Activated naive CD8-positive, alpha-beta T cell treated with anti-CD3 and anti-CD28 coated beads, Interleukin-2, amount 10 ng/mL, durations not matched to agents 7 days and 5 days (primary cell): ENCODE measurements around the gene RBMS1. TPM values are rescaled to one million over a fixed set of nuclear protein-coding genes. Genes with fewer than 3 reads are reported as not detected.

Experiments
- ATAC-seq: fragments of 150-1000 bp; cut with Tn5 transposase; one replicate; pipeline ENCODE4 v1.10.0; 2021; ENCODE audit warnings: low read depth, moderate library complexity
- POLR2A ChIA-PET: fragments of 350-600 bp; sonication (Branson Sonifier 250); formaldehyde crosslinking; loops from one replicate; lab custom pipeline; 2021; ENCODE audit warnings: antibody characterized with exemption; lab: Charles Lee
- DNase-seq: peaks from one replicate; pipeline ENCODE4 v3.0.0; 2021
- H3K27ac Mint-ChIP-seq: one replicate; pipeline ENCODE4 v1.8.0; 2022; ENCODE audit warnings: mild to moderate bottlenecking, mixed read lengths
- H3K27me3 Mint-ChIP-seq: one replicate; pipeline ENCODE4 v1.8.0; 2022; ENCODE audit warnings: mild to moderate bottlenecking, moderate library complexity, mixed read lengths
- H3K36me3 Mint-ChIP-seq: one replicate; pipeline ENCODE4 v1.8.0; 2021; ENCODE audit warnings: mild to moderate bottlenecking, mixed read lengths
- H3K4me1 Mint-ChIP-seq: one replicate; pipeline ENCODE4 v1.8.0; 2021; ENCODE audit warnings: mixed read lengths
- H3K4me3 Mint-ChIP-seq: one replicate; pipeline ENCODE4 v1.8.0; 2022; ENCODE audit warnings: mild to moderate bottlenecking, moderate library complexity, mixed read lengths
- H3K9me3 Mint-ChIP-seq: one replicate; pipeline ENCODE4 v1.8.0; 2021; ENCODE audit warnings: mixed read lengths
- total RNA-seq, 2 experiments: library from RNA; stranded (reverse); gene quantifications; one replicate each; pipeline ENCODE4 v1.2.3, GENCODE V29; 2021

Gene RBMS1
- total RNA-seq, 2 experiments from 2014 or later = 87.9 to 90.6 TPM

DNA sequence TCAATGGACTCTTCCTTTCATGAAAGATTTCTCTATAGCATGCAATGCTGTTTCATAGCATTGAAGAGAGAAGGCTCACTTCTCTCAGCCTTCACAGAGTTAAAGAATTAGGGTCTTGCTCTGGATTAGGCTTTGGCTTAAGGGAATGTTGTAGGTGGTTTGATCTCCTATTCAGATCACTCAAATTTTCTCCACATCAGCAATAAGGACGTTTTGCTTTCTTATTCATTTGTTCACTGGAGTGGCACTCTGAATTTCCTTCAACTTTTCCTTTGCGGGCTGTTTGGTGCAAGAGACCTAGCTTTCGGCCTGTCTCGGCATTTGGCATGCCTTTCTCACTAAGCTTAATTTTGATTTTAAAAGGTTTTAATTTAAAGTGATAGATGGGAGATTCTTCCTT lies 131.6 kb downstream of the RBMS1 start:
- Mint-ChIP-seq H3K27me3 (no peaks in the 10 kb centered on the region), H3K4me3 (no peak overlapping the region), H3K9me3 (no peaks in the 10 kb centered on the region), H3K4me1 (peaks cover 16% of the 10 kb centered on the region), H3K27ac (no peak overlapping the region), H3K36me3 (peaks cover 44% of the 10 kb centered on the region)
- DNase-seq (no peak), ATAC-seq (no peak)
- POLR2A ChIA-PET = no interaction called here

DNA sequence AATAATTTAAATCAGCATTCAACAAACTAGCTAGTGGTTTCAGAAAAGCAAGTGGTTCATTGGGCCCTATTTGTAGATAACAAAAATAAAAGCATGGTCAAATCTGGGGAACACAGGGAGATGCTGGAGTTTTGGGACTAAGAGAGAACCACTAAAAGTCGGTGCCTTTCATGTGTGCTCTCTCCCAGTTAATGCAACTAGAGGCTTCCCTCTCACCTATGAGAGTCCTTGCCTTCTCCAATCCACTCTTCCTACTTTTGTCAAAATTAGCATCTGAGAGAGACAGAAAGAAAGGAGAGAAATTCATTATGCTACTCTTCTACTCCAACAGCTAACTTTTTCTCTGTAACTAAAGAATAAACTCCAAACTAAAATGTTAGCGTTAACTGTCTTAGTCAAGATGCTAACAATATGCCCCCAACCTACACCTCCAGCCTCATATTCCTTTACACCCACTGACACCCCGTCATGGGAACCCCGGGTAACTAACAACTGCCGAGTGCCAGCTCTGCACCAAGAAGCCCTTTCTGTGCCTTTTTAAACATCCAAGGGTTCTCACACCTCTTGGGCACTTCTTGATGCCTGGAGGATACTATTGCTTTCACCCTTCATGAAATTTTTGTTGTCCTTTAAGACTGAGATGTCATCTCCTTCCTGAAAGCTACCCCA lies 133.4 kb downstream of the RBMS1 start:
- Mint-ChIP-seq H3K27me3 (no peaks in the 10 kb centered on the region), H3K4me3 (no peak overlapping the region), H3K4me1 (peaks cover 17% of the 10 kb centered on the region), H3K36me3 (peaks cover 46% of the 10 kb centered on the region), H3K9me3 (no peaks in the 10 kb centered on the region), H3K27ac (peak overlapping the region; percentile 10)
- ATAC-seq (no peak), DNase-seq (no peak)
- POLR2A ChIA-PET = no interaction called here

DNA sequence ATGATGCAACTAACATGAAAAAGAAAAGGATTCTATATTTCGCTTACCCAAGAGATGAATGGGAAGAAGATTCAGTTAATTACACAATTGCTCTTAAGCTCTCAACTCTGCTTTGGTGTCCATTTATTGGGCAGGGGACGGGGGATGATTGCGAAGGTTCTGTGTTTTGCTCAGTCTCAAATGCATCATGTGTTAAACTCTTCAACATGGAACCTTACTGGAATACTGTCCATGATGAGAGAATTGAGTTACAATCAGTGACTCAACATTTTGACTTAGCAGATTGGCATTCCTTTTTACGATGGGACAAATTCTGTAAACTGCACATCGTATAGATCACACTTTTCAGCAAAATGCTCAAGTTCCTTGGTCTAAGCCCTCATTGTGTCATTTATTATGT lies 135.6 kb downstream of the RBMS1 start:
- no peak overlapping the region for H3K27ac Mint-ChIP-seq
- H3K27me3 Mint-ChIP-seq = no peaks in the 10 kb centered on the region
- POLR2A ChIA-PET = no interaction called here
- DNase-seq (no peak), ATAC-seq (no peak)
- H3K9me3 Mint-ChIP-seq = no peaks in the 10 kb centered on the region
- H3K4me1 Mint-ChIP-seq = peaks cover 23% of the 10 kb centered on the region
- peaks cover 31% of the 10 kb centered on the region for H3K36me3 Mint-ChIP-seq
- H3K4me3 Mint-ChIP-seq = no peak overlapping the region

DNA sequence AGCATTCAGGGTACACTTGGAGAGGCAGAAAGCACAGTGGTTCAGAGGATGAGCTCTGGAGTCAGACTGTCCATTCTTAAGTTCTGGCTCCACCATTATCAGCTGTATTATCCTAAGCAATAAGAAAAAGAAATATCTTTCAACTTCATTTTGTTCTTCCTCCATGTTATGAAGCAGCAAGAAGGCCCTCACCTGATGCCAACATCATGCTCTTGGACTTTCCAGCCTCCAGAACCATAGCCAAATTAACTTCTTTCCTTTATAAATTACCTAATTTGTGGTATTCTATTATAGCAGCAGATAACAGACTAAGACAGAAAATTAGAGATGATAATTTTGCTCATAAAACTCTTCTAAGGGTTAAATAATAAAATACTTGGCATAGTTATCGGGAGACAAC lies 137.1 kb downstream of the RBMS1 start:
- ATAC-seq = no peak
- H3K4me1 Mint-ChIP-seq = peaks cover 24% of the 10 kb centered on the region
- no peak overlapping the region for H3K4me3 Mint-ChIP-seq
- POLR2A ChIA-PET = no interaction called here
- H3K27ac Mint-ChIP-seq = no peak overlapping the region
- H3K9me3 Mint-ChIP-seq = no peaks in the 10 kb centered on the region
- DNase-seq = no peak
- H3K27me3 Mint-ChIP-seq = no peaks in the 10 kb centered on the region
- H3K36me3 Mint-ChIP-seq = peaks cover 30% of the 10 kb centered on the region

DNA sequence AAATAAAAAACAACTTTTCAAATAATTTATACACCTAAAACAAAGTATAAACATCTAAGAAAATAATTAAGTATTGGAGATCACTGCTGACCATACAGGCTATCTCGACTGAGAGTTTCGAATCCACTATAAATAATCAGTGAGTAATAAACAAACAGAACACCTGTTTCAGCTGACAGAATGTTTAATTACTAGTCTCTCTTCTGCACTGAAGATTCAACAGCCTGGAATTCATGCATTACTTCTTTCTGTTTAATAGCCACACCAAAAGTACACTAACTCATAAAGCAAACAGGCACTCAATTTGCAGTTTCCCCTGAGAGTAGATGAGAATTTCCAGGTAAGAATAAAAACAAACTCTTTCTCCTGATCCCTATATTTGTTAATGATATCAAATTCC lies 138.5 kb downstream of the RBMS1 start:
- Mint-ChIP-seq H3K27ac (no peak overlapping the region), H3K9me3 (no peaks in the 10 kb centered on the region), H3K27me3 (no peaks in the 10 kb centered on the region), H3K4me3 (no peak overlapping the region), H3K36me3 (peaks cover 27% of the 10 kb centered on the region), H3K4me1 (peaks cover 19% of the 10 kb centered on the region)
- POLR2A ChIA-PET = no interaction called here
- ATAC-seq (no peak), DNase-seq (no peak)

DNA sequence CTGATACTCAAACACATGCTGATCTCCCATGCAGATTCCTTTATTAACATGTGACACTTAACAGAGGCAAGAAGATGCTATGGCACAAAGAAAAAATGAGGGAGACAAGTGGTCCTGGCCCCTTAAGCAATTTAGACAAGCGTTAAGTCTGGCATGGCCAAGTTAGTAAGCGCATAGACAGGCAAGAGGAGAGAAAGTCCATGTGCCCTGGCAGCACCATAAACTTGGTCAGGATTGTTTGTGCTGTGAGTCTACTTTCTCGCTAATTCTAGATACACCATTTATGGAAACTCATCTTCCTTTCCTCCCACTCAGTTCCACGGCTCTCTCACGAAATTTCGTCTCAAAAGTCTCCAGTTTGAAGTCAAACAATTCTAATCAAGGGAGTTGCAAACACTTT lies 138.9 kb downstream of the RBMS1 start:
- Mint-ChIP-seq H3K9me3 (no peaks in the 10 kb centered on the region), H3K27ac (no peak overlapping the region), H3K36me3 (peaks cover 29% of the 10 kb centered on the region), H3K4me3 (no peak overlapping the region), H3K4me1 (peaks cover 19% of the 10 kb centered on the region), H3K27me3 (no peaks in the 10 kb centered on the region)
- no peak for ATAC-seq
- DNase-seq = no peak
- POLR2A ChIA-PET = no interaction called here

DNA sequence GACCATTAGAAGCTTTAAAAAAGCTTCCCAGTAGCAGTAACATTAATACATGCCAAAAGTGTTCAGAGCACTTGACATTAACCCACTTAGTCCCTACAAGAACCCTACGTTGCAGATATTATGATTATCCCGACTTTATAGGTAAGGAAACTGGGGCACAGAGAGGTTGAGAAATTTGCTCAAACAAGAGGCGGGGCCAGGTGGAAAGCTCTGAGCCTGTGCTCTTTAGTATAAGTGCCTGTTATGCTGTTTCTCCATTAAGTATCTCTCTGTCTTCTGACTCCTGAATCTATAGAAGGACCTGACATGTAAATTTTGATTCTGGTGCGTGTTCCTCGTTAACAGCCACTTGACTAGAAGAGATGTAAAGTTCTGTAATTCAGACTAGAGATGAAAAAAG lies 139.8 kb downstream of the RBMS1 start:
- ATAC-seq (no peak), DNase-seq (no peak)
- Mint-ChIP-seq H3K36me3 (peaks cover 33% of the 10 kb centered on the region), H3K4me3 (no peak overlapping the region), H3K27me3 (no peaks in the 10 kb centered on the region), H3K4me1 (peaks cover 22% of the 10 kb centered on the region), H3K9me3 (no peaks in the 10 kb centered on the region), H3K27ac (no peak overlapping the region)
- POLR2A ChIA-PET = interaction anchor here (0.6 kb wide), 1 partner anchor 616 kb away, joined by 3 read pairs; no protein-coding TSS in a partner anchor

DNA sequence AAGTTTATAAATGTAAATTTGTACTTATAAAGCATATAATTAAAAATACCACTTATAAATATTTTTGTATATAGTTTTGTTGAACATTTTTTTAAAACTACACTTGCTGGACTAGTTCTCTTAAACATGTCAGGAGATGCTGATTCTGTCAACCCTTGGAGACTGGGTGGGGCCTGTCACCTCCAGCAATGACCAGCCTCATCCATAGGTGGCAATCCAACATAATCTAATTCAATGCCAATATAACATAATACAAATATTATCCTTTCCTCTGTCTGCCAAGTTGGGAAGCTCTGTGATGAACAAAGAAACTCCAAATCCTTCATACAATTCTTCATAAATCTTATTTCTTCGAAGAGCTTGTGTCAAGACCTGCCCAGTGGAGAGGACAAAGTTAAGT lies 140.4 kb downstream of the RBMS1 start:
- ATAC-seq (peak; percentile 74), DNase-seq (no peak)
- H3K4me1 Mint-ChIP-seq = peaks cover 25% of the 10 kb centered on the region
- no peaks in the 10 kb centered on the region for H3K9me3 Mint-ChIP-seq
- POLR2A ChIA-PET = no interaction called here
- peaks cover 34% of the 10 kb centered on the region for H3K36me3 Mint-ChIP-seq
- H3K27me3 Mint-ChIP-seq = no peaks in the 10 kb centered on the region
- H3K4me3 Mint-ChIP-seq = no peak overlapping the region
- no peak overlapping the region for H3K27ac Mint-ChIP-seq

DNA sequence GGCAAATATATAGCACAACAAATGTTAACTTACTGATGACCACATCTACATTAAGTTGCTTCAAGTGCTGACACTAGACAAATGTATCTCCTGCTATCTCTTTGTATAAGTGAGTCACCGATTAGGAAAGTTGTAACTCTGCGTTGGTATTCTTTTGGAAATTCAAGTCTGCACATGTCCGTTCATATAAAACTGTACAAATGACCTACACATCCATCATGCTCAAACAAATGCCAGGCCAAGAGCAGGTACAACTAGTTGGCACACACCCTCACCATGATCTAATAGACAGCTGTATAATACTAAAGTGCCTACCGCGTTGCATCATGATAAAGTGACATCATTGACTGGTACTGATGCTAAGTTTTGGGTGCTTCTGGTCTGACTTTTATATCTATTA lies 141.1 kb downstream of the RBMS1 start:
- Mint-ChIP-seq H3K9me3 (no peaks in the 10 kb centered on the region), H3K4me1 (peaks cover 24% of the 10 kb centered on the region), H3K27ac (no peak overlapping the region), H3K27me3 (no peaks in the 10 kb centered on the region), H3K36me3 (peaks cover 28% of the 10 kb centered on the region), H3K4me3 (no peak overlapping the region)
- POLR2A ChIA-PET = no interaction called here
- ATAC-seq (no peak), DNase-seq (no peak)

DNA sequence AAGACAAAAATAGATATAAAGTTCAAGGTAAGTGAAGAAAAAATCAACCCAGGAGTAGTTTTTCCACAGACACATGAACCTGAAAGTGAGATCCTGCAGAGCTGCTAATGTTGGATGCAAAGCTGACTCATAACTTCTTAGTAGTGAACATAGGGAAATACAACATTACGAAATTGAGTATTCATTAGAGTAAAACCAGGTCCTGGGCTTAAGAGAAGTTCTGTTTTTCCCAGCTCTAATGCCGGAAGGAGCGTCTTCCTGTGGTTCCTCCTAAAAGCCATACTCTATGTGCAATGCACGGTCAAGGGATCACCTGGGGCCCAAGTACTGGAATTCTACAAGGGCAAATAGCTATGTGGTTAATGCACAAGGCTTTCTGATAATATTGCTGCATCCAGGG lies 141.7 kb downstream of the RBMS1 start:
- H3K27me3 Mint-ChIP-seq = no peaks in the 10 kb centered on the region
- peaks cover 26% of the 10 kb centered on the region for H3K36me3 Mint-ChIP-seq
- H3K27ac Mint-ChIP-seq = no peak overlapping the region
- DNase-seq (no peak), ATAC-seq (no peak)
- H3K9me3 Mint-ChIP-seq = no peaks in the 10 kb centered on the region
- POLR2A ChIA-PET = no interaction called here
- no peak overlapping the region for H3K4me3 Mint-ChIP-seq
- peaks cover 29% of the 10 kb centered on the region for H3K4me1 Mint-ChIP-seq

DNA sequence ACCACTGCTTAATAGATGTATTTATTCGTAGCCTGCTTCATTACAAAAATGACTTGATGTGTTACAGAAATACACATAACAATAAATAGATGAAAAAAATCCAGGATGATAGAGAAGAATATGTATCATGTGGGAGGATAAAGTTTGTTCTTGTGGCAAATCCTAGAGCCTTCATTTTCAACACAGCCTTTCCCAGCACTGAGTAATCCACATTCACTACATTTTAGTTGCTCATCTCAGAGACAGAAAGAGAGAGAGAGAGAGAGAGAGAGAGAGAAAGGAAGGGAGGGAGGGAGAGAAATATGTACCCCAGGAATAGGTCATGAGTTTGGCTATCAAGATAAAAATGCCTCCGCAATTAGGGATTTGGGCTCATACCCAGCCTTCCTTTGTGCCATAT lies 144.3 kb downstream of the RBMS1 start:
- H3K27ac Mint-ChIP-seq = peak overlapping the region; percentile 32
- H3K4me1 Mint-ChIP-seq = peaks cover 39% of the 10 kb centered on the region
- no peaks in the 10 kb centered on the region for H3K9me3 Mint-ChIP-seq
- H3K4me3 Mint-ChIP-seq = no peak overlapping the region
- DNase-seq = no peak
- peaks cover 21% of the 10 kb centered on the region for H3K36me3 Mint-ChIP-seq
- POLR2A ChIA-PET = no interaction called here
- ATAC-seq = no peak
- no peaks in the 10 kb centered on the region for H3K27me3 Mint-ChIP-seq

DNA sequence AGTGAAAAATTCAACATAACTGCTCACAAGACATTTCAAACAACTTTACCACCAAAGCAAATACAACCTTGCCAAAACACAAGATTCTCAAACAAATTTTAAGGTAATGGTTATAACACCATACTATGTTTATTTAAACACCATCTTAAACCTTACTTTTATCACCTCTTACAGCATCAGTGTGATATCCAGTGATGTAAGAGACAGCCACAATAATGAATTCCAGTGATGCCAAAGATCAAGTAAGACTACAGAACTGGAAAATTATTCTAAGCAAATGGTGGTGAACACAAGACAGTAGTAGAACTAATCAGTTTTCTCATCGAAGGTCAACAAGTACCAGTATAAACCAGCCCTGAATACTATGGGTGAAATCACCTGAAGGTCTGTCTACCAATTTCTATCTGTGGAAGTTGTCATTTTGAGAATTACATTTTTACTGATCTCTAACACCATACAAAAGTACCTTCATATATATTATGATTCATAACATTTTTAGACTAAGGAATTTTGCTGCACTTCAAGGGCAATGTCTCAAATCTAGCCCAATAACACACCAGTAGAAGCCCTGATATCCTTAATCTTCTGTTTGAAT lies 146.2 kb downstream of the RBMS1 start:
- H3K27me3 Mint-ChIP-seq = no peaks in the 10 kb centered on the region
- H3K9me3 Mint-ChIP-seq = no peaks in the 10 kb centered on the region
- H3K36me3 Mint-ChIP-seq = peaks cover 27% of the 10 kb centered on the region
- H3K4me1 Mint-ChIP-seq = peaks cover 41% of the 10 kb centered on the region
- POLR2A ChIA-PET = no interaction called here
- H3K4me3 Mint-ChIP-seq = no peak overlapping the region
- DNase-seq (no peak), ATAC-seq (no peak)
- H3K27ac Mint-ChIP-seq = no peak overlapping the region

DNA sequence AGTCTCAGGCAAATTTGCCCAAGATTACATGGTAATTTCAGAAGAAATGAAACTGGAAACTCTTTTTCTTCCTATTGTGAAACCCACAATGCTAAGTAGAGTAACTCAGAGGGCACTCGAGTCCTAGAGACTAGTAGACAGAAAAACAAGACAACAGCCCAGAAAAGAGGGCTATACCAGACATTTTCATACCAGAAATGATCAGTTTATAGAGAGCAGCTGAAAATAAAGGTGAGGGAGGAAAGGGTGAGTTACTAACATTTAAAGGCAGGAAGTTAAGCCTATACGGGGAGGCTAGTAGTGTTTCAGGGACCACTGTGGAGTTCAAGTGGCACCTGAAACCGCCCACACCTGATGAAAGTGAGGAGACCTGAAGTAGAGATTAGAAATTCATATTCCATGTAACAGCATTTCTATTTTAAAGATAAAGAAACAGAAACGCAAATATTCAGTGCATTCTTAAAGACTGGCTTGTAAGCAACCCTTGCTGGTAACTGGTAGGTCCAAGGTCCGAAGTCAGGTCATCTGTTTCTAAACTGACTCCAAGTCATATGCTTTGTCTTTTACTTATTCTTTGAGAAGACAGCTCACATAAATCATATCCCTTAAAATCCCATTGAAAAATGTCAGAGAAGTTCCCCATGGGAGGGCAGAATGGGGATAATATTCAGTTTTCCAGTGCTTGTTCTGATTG lies 148.4 kb downstream of the RBMS1 start:
- ATAC-seq = peak; percentile 72
- H3K27me3 Mint-ChIP-seq = no peaks in the 10 kb centered on the region
- H3K36me3 Mint-ChIP-seq = peaks cover 27% of the 10 kb centered on the region
- POLR2A ChIA-PET = no interaction called here
- peaks cover 43% of the 10 kb centered on the region for H3K4me1 Mint-ChIP-seq
- DNase-seq = no peak
- H3K9me3 Mint-ChIP-seq = no peaks in the 10 kb centered on the region
- H3K27ac Mint-ChIP-seq = peak overlapping the region; percentile 65
- H3K4me3 Mint-ChIP-seq = peak overlapping the region; percentile 63

DNA sequence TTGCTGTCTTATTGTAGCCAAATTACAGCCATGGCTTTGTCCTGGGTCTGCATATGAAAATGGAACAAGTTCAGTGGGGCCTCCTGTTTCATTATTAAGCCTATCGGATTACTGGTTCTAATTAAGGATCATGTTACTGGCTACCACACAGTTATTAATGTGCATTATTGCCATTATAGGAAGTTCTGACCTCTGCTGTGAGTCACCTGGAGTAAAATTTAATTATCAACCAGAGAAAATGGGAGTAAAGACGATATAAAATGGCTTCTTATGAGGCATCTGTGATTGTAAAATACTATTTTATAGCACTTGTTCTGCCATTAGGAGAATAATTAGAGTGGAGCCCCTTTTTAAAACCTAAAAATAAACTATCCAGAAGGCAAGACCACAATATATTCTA lies 150.2 kb downstream of the RBMS1 start:
- H3K4me3 Mint-ChIP-seq = no peak overlapping the region
- H3K36me3 Mint-ChIP-seq = peaks cover 25% of the 10 kb centered on the region
- H3K27me3 Mint-ChIP-seq = no peaks in the 10 kb centered on the region
- DNase-seq (no peak), ATAC-seq (no peak)
- POLR2A ChIA-PET = no interaction called here
- H3K27ac Mint-ChIP-seq = no peak overlapping the region
- H3K4me1 Mint-ChIP-seq = peaks cover 45% of the 10 kb centered on the region
- H3K9me3 Mint-ChIP-seq = no peaks in the 10 kb centered on the region
